Glomerular endothelial cell (primary cell): Measurements from ENCODE around the gene EGFLAM. TPM values are rescaled to one million over a fixed set of nuclear protein-coding genes. Genes with fewer than 3 reads are reported as not detected.

Experiments used
- DNase-seq: peaks from one replicate; pipeline ENCODE4 v3.0.0-alpha.2; 2011; ENCODE audit warnings: low read depth, low spot score; ENCODE audit errors: extremely low read depth
- total RNA-seq: library from RNA; depleted of rRNA; stranded (reverse); fragments of >200 nt; gene quantifications from 2 replicates; pipeline ENCODE4 v1.2.3, GENCODE V29; 2015

The EGFLAM gene
- total RNA-seq, 1 donor from 2014 or later: 1.2 TPM

GRCh38 chr5:38466424-38467189, 208.2 kb downstream of the EGFLAM start:
- no peak for DNase-seq

GRCh38 chr5:38467353-38468040, 209.1 kb downstream of the EGFLAM start:
- DNase-seq: no peak

- no peak for DNase-seq
Measured at GRCh38 chr5:38468202-38468673, 209.9 kb downstream of the EGFLAM start.

GRCh38 chr5:38468978-38469706, 210.8 kb downstream of the EGFLAM start:
- no peak for DNase-seq

GRCh38 chr5:38469707-38470267, 211.4 kb downstream of the EGFLAM start:
- no peak for DNase-seq

GRCh38 chr5:38471709-38472108, 213.3 kb downstream of the EGFLAM start:
- DNase-seq: no peak

GRCh38 chr5:38472541-38472940, 214.2 kb downstream of the EGFLAM start:
- no peak for DNase-seq

- DNase-seq: no peak
Measured at GRCh38 chr5:38473008-38473407, 214.6 kb downstream of the EGFLAM start.

GRCh38 chr5:38478166-38478565, 219.8 kb downstream of the EGFLAM start:
- DNase-seq: no peak

GRCh38 chr5:38478878-38479277, 220.5 kb downstream of the EGFLAM start:
- DNase-seq: no peak

GRCh38 chr5:38479315-38479904, 221.1 kb downstream of the EGFLAM start:
- DNase-seq: no peak

GRCh38 chr5:38483805-38484398, 225.5 kb downstream of the EGFLAM start:
- DNase-seq: no peak

GRCh38 chr5:38494175-38494574, 235.8 kb downstream of the EGFLAM start:
- no peak for DNase-seq

- no peak for DNase-seq
Measured at GRCh38 chr5:38494763-38495162, 236.4 kb downstream of the EGFLAM start.

- DNase-seq: no peak
Measured at GRCh38 chr5:38497946-38498345, 239.6 kb downstream of the EGFLAM start.

GRCh38 chr5:38500573-38501260, 242.4 kb downstream of the EGFLAM start:
- no peak for DNase-seq

- no peak for DNase-seq
Measured at GRCh38 chr5:38506302-38506701, 247.9 kb downstream of the EGFLAM start.

- no peak for DNase-seq
Measured at GRCh38 chr5:38509185-38509584, 250.8 kb downstream of the EGFLAM start.
